IMR-90 (cell line): ENCODE results near the gene ESRRB. TPM values are rescaled to one million over a fixed set of nuclear protein-coding genes. Genes with fewer than 3 reads are reported as not detected.

ENCODE experiments used
- ATAC-seq: fragments of 200-7000 bp; cut with Tn5 transposase; 2 replicates; pipeline ENCODE4 v1.9.1; 2020; ENCODE audit warnings: low read depth, mild to moderate bottlenecking, moderate library complexity
- Bru-seq: library from RNA; stranded (reverse); fragments of 400-500 nt; gene quantifications from one replicate; lab custom pipeline; 2021; lab: Mats Ljungman, UMichigan
- BruChase-seq, 2 experiments: library from RNA; stranded (reverse); fragments of 400-500 nt; gene quantifications; one replicate each; lab custom pipeline; 2021; lab: Mats Ljungman, UMichigan
- BruUV-seq: library from RNA; stranded (reverse); fragments of 400-500 nt; replicated peaks from 2 replicates; lab custom pipeline; 2021; lab: Mats Ljungman, UMichigan
- CTCF ChIA-PET: fragments of 300-600 bp; formaldehyde crosslinking; extraction: SDS; loops from one replicate; lab custom pipeline; 2021; ENCODE audit warnings: antibody characterized with exemption; lab: Yijun Ruan, JAX
- POLR2A ChIA-PET: fragments of 300-600 bp; sonication (Branson Sonifier 250); formaldehyde crosslinking; loops from one replicate; lab custom pipeline; 2022; ENCODE audit warnings: antibody characterized with exemption; ENCODE audit not compliant: unreplicated experiment; lab: Charles Lee
- DNase-seq: peaks from one replicate; pipeline ENCODE4 v3.0.0; 2013
- H2AFZ ChIP-seq: replicated peaks from 2 replicates; pipeline ENCODE3; 2013; ENCODE audit warnings: low read length, mild to moderate bottlenecking; ENCODE audit not compliant: poor library complexity
- H2AK5ac ChIP-seq: 2 replicates; pipeline ENCODE4 v1.6.1; 2013; ENCODE audit warnings: low read depth, low read length, inconsistent platforms
- H2AK9ac ChIP-seq: replicated peaks from 2 replicates; pipeline ENCODE3; 2013; ENCODE audit warnings: mild to moderate bottlenecking, low read depth, low read length, moderate library complexity; ENCODE audit not compliant: poor library complexity
- H2BK120ac ChIP-seq: 2 replicates; pipeline ENCODE4 v1.6.1; 2013; ENCODE audit warnings: low read depth, low read length, inconsistent platforms
- H2BK15ac ChIP-seq: 3 replicates; pipeline ENCODE4 v1.6.1; 2013; ENCODE audit warnings: low read depth, low read length, inconsistent platforms
- H2BK20ac ChIP-seq: 2 replicates; pipeline ENCODE4 v1.6.1; 2013; ENCODE audit warnings: low read depth, mild to moderate bottlenecking, inconsistent platforms, low read length, moderate library complexity
- H2BK5ac ChIP-seq: 2 replicates; pipeline ENCODE4 v1.6.1; 2013; ENCODE audit warnings: mild to moderate bottlenecking, low read depth, low read length, inconsistent platforms; ENCODE audit not compliant: poor library complexity, severe bottlenecking
- H3K14ac ChIP-seq: replicated peaks from 2 replicates; pipeline ENCODE4 v1.6.1; 2013; ENCODE audit warnings: low read depth, low read length, inconsistent platforms
- H3K18ac ChIP-seq: 2 replicates; pipeline ENCODE4 v1.6.1; 2013; ENCODE audit warnings: low read depth, low read length, control low read depth
- H3K23ac ChIP-seq: 2 replicates; pipeline ENCODE4 v1.6.1; 2013; ENCODE audit warnings: low read depth, low read length, inconsistent platforms
- H3K27ac ChIP-seq: 2 replicates; pipeline ENCODE4 v1.5.1; 2013; ENCODE audit warnings: mild to moderate bottlenecking, control low read depth, low read length; ENCODE audit not compliant: insufficient read depth
- H3K27me3 ChIP-seq: 2 replicates; pipeline ENCODE4 v1.6.1; 2013; ENCODE audit warnings: low read length; ENCODE audit not compliant: control insufficient read depth, insufficient read depth
- H3K36me3 ChIP-seq: 2 replicates; pipeline ENCODE4 v1.6.1; 2013; ENCODE audit warnings: low read length, mixed read lengths; ENCODE audit not compliant: control insufficient read depth, insufficient read depth
- H3K4ac ChIP-seq: 2 replicates; pipeline ENCODE4 v1.6.1; 2013; ENCODE audit warnings: low read depth, low read length, inconsistent platforms
- H3K4me1 ChIP-seq: 2 replicates; pipeline ENCODE4 v1.6.1; 2013; ENCODE audit warnings: low read length, mixed read lengths; ENCODE audit not compliant: control insufficient read depth, insufficient read depth
- H3K4me2 ChIP-seq: 2 replicates; pipeline ENCODE4 v1.6.1; 2013; ENCODE audit warnings: low read depth, mild to moderate bottlenecking, control low read depth, low read length, moderate library complexity
- H3K4me3 ChIP-seq: 2 replicates; pipeline ENCODE4 v1.5.1; 2013; ENCODE audit warnings: low read depth, mild to moderate bottlenecking, control low read depth, low read length, moderate library complexity; ENCODE audit not compliant: insufficient read depth
- H3K56ac ChIP-seq: 2 replicates; pipeline ENCODE4 v1.6.1; 2013; ENCODE audit warnings: low read length, inconsistent platforms; ENCODE audit not compliant: insufficient read depth; ENCODE audit errors: extremely low read depth
- H3K79me1 ChIP-seq, 2 experiments: 2 replicates each; pipeline ENCODE4 v1.6.1; 2013; ENCODE audit warnings: low read length in 2 of 2, inconsistent platforms in 1 of 2, low read depth in 1 of 2
- H3K9ac ChIP-seq: 2 replicates; pipeline ENCODE4 v1.6.1; 2013; ENCODE audit warnings: low read depth, low read length, control low read depth
- H3K9me1 ChIP-seq: 2 replicates; pipeline ENCODE4 v1.6.1; 2013; ENCODE audit warnings: low read length, inconsistent platforms; ENCODE audit not compliant: insufficient read depth
- H3K9me3 ChIP-seq: 2 replicates; pipeline ENCODE4 v1.6.1; 2013; ENCODE audit warnings: low read length; ENCODE audit not compliant: control insufficient read depth, insufficient read depth
- H4K20me1 ChIP-seq: 2 replicates; pipeline ENCODE4 v1.6.1; 2013; ENCODE audit warnings: low read length, inconsistent platforms; ENCODE audit not compliant: insufficient read depth
- H4K5ac ChIP-seq: 2 replicates; pipeline ENCODE4 v1.6.1; 2013; ENCODE audit warnings: mild to moderate bottlenecking, low read depth, low read length, control low read depth
- H4K8ac ChIP-seq, 2 experiments: 2 replicates each; pipeline ENCODE4 v1.6.1; 2013; ENCODE audit warnings: low read depth in 2 of 2, low read length in 2 of 2, control low read depth in 1 of 2, inconsistent platforms in 1 of 2
- H4K91ac ChIP-seq: 2 replicates; pipeline ENCODE4 v1.6.1; 2013; ENCODE audit warnings: low read depth, low read length, inconsistent platforms; ENCODE audit not compliant: insufficient read depth
- BHLHE40 ChIP-seq: fragments of 150-350 bp; IDR thresholded peaks from 2 replicates; pipeline ENCODE4 v1.6.1; 2016; ENCODE audit warnings: mild to moderate bottlenecking, low read depth, low read length
- CEBPB ChIP-seq: IDR thresholded peaks from 2 replicates; pipeline ENCODE4 v1.6.1; 2012; ENCODE audit warnings: low read depth, low read length, improper control_type of control experiment
- CHD1 ChIP-seq: IDR thresholded peaks from 2 replicates; pipeline ENCODE4 v1.6.1; 2012; ENCODE audit warnings: low read depth, low read length, improper control_type of control experiment
- CTCF ChIP-seq: conservative IDR thresholded peaks from 2 replicates; pipeline ENCODE4 v1.5.1; 2012; ENCODE audit warnings: mild to moderate bottlenecking, low read depth, low read length, improper control_type of control experiment
- ELK1 ChIP-seq: fragments of 150-350 bp; IDR thresholded peaks from 2 replicates; pipeline ENCODE4 v1.6.1; 2016; ENCODE audit warnings: low read depth, mild to moderate bottlenecking, low read length, moderate library complexity, borderline replicate concordance
- FOS ChIP-seq: fragments of 150-350 bp; IDR thresholded peaks from 2 replicates; pipeline ENCODE4 v1.6.1; 2016; ENCODE audit warnings: low read depth, low read length
- MAFK ChIP-seq: IDR thresholded peaks from 2 replicates; pipeline ENCODE4 v1.6.1; 2012; ENCODE audit warnings: low read depth, low read length, improper control_type of control experiment
- MAZ ChIP-seq: IDR thresholded peaks from 2 replicates; pipeline ENCODE4 v1.6.1; 2012; ENCODE audit warnings: low read depth, mild to moderate bottlenecking, low read length, improper control_type of control experiment, moderate library complexity, borderline replicate concordance
- NFE2L2 ChIP-seq: fragments of 150-350 bp; IDR thresholded peaks from 2 replicates; pipeline ENCODE4 v1.6.1; 2016; ENCODE audit warnings: low read depth, mild to moderate bottlenecking, low read length
- POLR2A ChIP-seq: IDR thresholded peaks from 2 replicates; pipeline ENCODE4 v1.6.1; 2012; ENCODE audit warnings: mild to moderate bottlenecking, low read depth, low read length
- RAD21 ChIP-seq: IDR thresholded peaks from 2 replicates; pipeline ENCODE4 v1.6.1; 2012; ENCODE audit warnings: low read length, improper control_type of control experiment
- RCOR1 ChIP-seq: IDR thresholded peaks from 2 replicates; pipeline ENCODE4 v1.6.1; 2012; ENCODE audit warnings: mild to moderate bottlenecking, low read length, improper control_type of control experiment; ENCODE audit not compliant: insufficient replicate concordance
- RFX5 ChIP-seq: IDR thresholded peaks from 2 replicates; pipeline ENCODE4 v1.8.0; 2012; ENCODE audit warnings: low read depth, mild to moderate bottlenecking, low read length, moderate library complexity
- SMC3 ChIP-seq: fragments of 150-350 bp; IDR thresholded peaks from 2 replicates; pipeline ENCODE4 v1.6.1; 2016; ENCODE audit warnings: low read depth, mild to moderate bottlenecking, antibody characterized with exemption, low read length, moderate library complexity
- USF2 ChIP-seq: fragments of 150-350 bp; IDR thresholded peaks from 2 replicates; pipeline ENCODE4 v1.6.1; 2017; ENCODE audit warnings: mild to moderate bottlenecking, antibody characterized with exemption, low read length, low read depth
- WGBS, 2 experiments: methylation state at CpG; one replicate each; pipeline versions ENCODE4 v1.1.5 to v1.1.7; 2013; ENCODE audit warnings: missing lambda C conversion rate in 2 of 2; ENCODE audit not compliant: insufficient read length in 1 of 2; ENCODE audit errors: extremely low coverage in 2 of 2; 5-methylcytosine and 5-hydroxymethylcytosine counted together
- dilution Hi-C: fragments of 300-500 bp; cut with HindIII; formaldehyde crosslinking; loops from one replicate; pipeline ENCODE4 v1.14.3; 2018; ENCODE audit warnings: low sequenced_read_pairs; ENCODE audit not compliant: unreplicated experiment
- in situ Hi-C: fragments of 300-500 bp; cut with MboI; formaldehyde crosslinking; loops from 3 replicates; pipeline ENCODE4 v1.14.3; 2019; ENCODE audit warnings: low sequenced_read_pairs, inconsistent platforms, mixed read lengths
- intact Hi-C: fragments of 100-400 bp; cut with micrococcal nuclease; formaldehyde crosslinking; loops from 2 replicates; pipeline ENCODE4 v1.10.0; 2022
- long read RNA-seq: library from polyadenylated mRNA; unstranded; transcript quantifications from one replicate; pipeline ENCODE4 v2.0.0, GENCODE V29; 2021; ENCODE audit not compliant: unreplicated experiment
- polyA plus RNA-seq, 3 experiments: library from polyadenylated mRNA; depleted of rRNA; stranded (reverse); fragments of >200 nt; gene quantifications; 2 replicates each; pipeline ENCODE4 v1.2.3, GENCODE V29; 2012; ENCODE audit warnings: low replicate concordance in 1 of 3
- total RNA-seq: library from RNA; depleted of rRNA; stranded (reverse); fragments of >200 nt; gene quantifications from 2 replicates; pipeline ENCODE4 v1.2.3, GENCODE V29; 2012; rRNA removed

The ESRRB gene
- total RNA-seq (not detected in 2 replicates), polyA plus RNA-seq (2012; rRNA removed) (not detected in 2 replicates), Bru-seq, nascent RNA (percentile 22 among the genes with signal in this experiment), BruChase-seq, experiment 1, labeled RNA remaining after a 6-hour chase (percentile 33 among the genes with signal in this experiment), BruChase-seq, experiment 2, labeled RNA remaining after a 2-hour chase (percentile 33 among the genes with signal in this experiment)
- 0.02 TPM in 1 of 2 replicates, not detected in the other for polyA plus RNA-seq (2012; cell fraction: cytosol; rRNA removed)
- polyA plus RNA-seq (2012; cell fraction: nucleus; rRNA removed; ENCODE audit: low replicate concordance), result 0.02 and 0.03 TPM in 2 replicates
- long read RNA-seq, result 0 reads

- H3K27ac ChIP-seq, result no peak within 1 kb of the TSS
- CTCF ChIA-PET, result interaction anchor here (0.6 kb wide), 1 partner anchor 9 kb away, joined by 5 read pairs; no protein-coding TSS in a partner anchor
- H3K4me1 ChIP-seq, result peaks cover 5% of the 10 kb centered on the region; the same call in 1 of the 2 replicates
- no peaks in the 10 kb centered on the region for H3K36me3 ChIP-seq
- H3K9me3 ChIP-seq, result no peaks in the 10 kb centered on the region
- no peak within 1 kb of the TSS for H2BK5ac ChIP-seq
- no peak within 1 kb of the TSS for H2BK120ac ChIP-seq
- H4K8ac ChIP-seq, result no peak within 1 kb of the TSS
- no peak within 1 kb of the TSS for H3K9ac ChIP-seq
- dilution Hi-C loops (no loop called here), intact Hi-C loops (no loop called here), in situ Hi-C loops (no loop called here)
- H3K79me1 ChIP-seq, result no peaks in the 10 kb centered on the region
- POLR2A ChIA-PET, result no interaction called here
- 2% methylated on average over 16 of the region's 29 CpGs; no CpG with 5 or more reads in 1 of the 2 experiments for WGBS, 2 experiments
- H4K20me1 ChIP-seq, result no peaks in the 10 kb centered on the region
- no peak within 1 kb of the TSS for H3K14ac ChIP-seq
- no peak within 1 kb of the TSS for H2AK5ac ChIP-seq
- peak; percentile 5 for DNase-seq
- H2AK9ac ChIP-seq, result no peak within 1 kb of the TSS
- BruUV-seq, result no TSS peak
- H2AFZ ChIP-seq, result peak within 1 kb of the TSS; percentile 16
- no peak within 1 kb of the TSS for H3K18ac ChIP-seq
- no peak within 1 kb of the TSS for H4K5ac ChIP-seq
- peak within 1 kb of the TSS; percentile 72; the same call in 1 of the 2 replicates for H3K4me2 ChIP-seq
- H2BK20ac ChIP-seq, result no peak within 1 kb of the TSS
- no peak within 1 kb of the TSS for H3K4me3 ChIP-seq
- peaks cover 72% of the 10 kb centered on the region for H3K27me3 ChIP-seq
- H4K91ac ChIP-seq, result no peak within 1 kb of the TSS
- no peak within 1 kb of the TSS for H2BK15ac ChIP-seq
- H3K9me1 ChIP-seq, result no peaks in the 10 kb centered on the region
- no peak within 1 kb of the TSS for H3K23ac ChIP-seq
- peak; percentile 51; the same call in 1 of the 2 replicates for ATAC-seq
- H3K4ac ChIP-seq, result no peak within 1 kb of the TSS
- no peak within 1 kb of the TSS for H3K56ac ChIP-seq
- TF ChIP-seq CEBPB, result no peak
- TF ChIP-seq USF2, result no peak
- no peak for TF ChIP-seq SMC3
- no peak for TF ChIP-seq RCOR1
- no peak for TF ChIP-seq NFE2L2
- no peak for TF ChIP-seq CTCF
- TF ChIP-seq RFX5, result no peak
- no peak for TF ChIP-seq ELK1
- TF ChIP-seq BHLHE40, result no peak
- no peak for TF ChIP-seq POLR2A
- TF ChIP-seq RAD21, result no peak
- no peak for TF ChIP-seq FOS
- no peak for TF ChIP-seq MAFK
- TF ChIP-seq CHD1, result no peak
- TF ChIP-seq MAZ, result no peak
Observed at GRCh38 chr14:76375947-76376404, at the start of gene ESRRB. ESRRB (plus strand) TSS chr14:76376137; CDS start chr14:76376402, 265 bp downstream.
